A549 (cell line): ENCODE measurements around the gene MATR3.

ENCODE experiments used
- BHLHE40 ChIP-seq: IDR thresholded peaks from 2 replicates; pipeline ENCODE4 v1.6.1; 2012; ENCODE audit warnings: low read depth, low read length, inconsistent platforms
- CEBPB ChIP-seq, 2 experiments: fragments of >200 bp in 1 of 2; sonication (Bioruptor Twin) in 1 of 2; formaldehyde crosslinking in 1 of 2; IDR thresholded peaks; 2 replicates each; pipeline ENCODE4 v1.6.1; 2012 to 2016
- EP300 ChIP-seq, 2 experiments: fragments of >200 bp; sonication (Bioruptor Twin); formaldehyde crosslinking; IDR thresholded peaks; 2 replicates in 1 of 2; 3 replicates in 1 of 2; pipeline ENCODE4 v1.6.1; 2016 to 2017
- ESRRA ChIP-seq: fragments of 150-350 bp; IDR thresholded peaks from 2 replicates; pipeline ENCODE4 v1.6.1; 2014; ENCODE audit warnings: mild to moderate bottlenecking, low read length, borderline replicate concordance
- HDAC2 ChIP-seq: fragments of 200-600 bp; sonication (generic); IDR thresholded peaks from 2 replicates; pipeline ENCODE4 v1.6.1; 2016
- HOXB13 ChIP-seq: fragments of 250-450 bp; sonication (Bioruptor Pico); IDR thresholded peaks from 2 replicates; pipeline ENCODE4 v1.5.0; 2020; ENCODE audit warnings: low read depth, mild to moderate bottlenecking, moderate library complexity
- JUN ChIP-seq, 2 experiments: fragments of >200 bp; sonication (Bioruptor Twin); formaldehyde crosslinking; IDR thresholded peaks; 2 replicates in 1 of 2; 3 replicates in 1 of 2; pipeline ENCODE4 v1.6.1; 2016 to 2017
- MAX ChIP-seq: IDR thresholded peaks from 2 replicates; pipeline ENCODE4 v1.6.1; 2012
- POLR2A ChIP-seq: IDR thresholded peaks from 2 replicates; pipeline ENCODE4 v1.6.1; 2012; ENCODE audit warnings: mild to moderate bottlenecking, low read length
- RAD21 ChIP-seq, 2 experiments: fragments of >200 bp in 1 of 2; sonication (Bioruptor Twin) in 1 of 2; formaldehyde crosslinking in 1 of 2; IDR thresholded peaks in 1 of 2; conservative IDR thresholded peaks in 1 of 2; 2 replicates in 1 of 2; 3 replicates in 1 of 2; pipeline ENCODE4 v1.6.1; 2012 to 2018; ENCODE audit warnings: inconsistent platforms in 1 of 2
- REST ChIP-seq: fragments of 200-600 bp; sonication (generic); IDR thresholded peaks from 2 replicates; pipeline ENCODE4 v1.6.1; 2016; ENCODE audit warnings: antibody characterized with exemption, mild to moderate bottlenecking, moderate library complexity
- ZSCAN20 ChIP-seq: fragments of 250-450 bp; sonication (Bioruptor Pico); IDR thresholded peaks from 2 replicates; pipeline ENCODE4 v1.8.0; 2022; ENCODE audit warnings: mild to moderate bottlenecking, moderate library complexity
- TF ChIP-seq, protein P1 (sequence below): fragments of >200 bp; sonication (Bioruptor Twin); formaldehyde crosslinking; IDR thresholded peaks from 3 replicates; pipeline ENCODE4 v1.5.1; 2016

GRCh38 chr5:139271201-139272027, 22.1 kb upstream of the MATR3 start:
- TF ChIP-seq POLR2A (no peak), JUN (IDR thresholded peaks at IDR 0.05) (no peak), ESRRA (no peak), CEBPB (IDR thresholded peaks at IDR 0.05) (no peak), BHLHE40 (no peak), EP300 (IDR thresholded peaks at IDR 0.05) (no peak), MAX (no peak), REST (no peak), RAD21 (conservative IDR thresholded peaks at IDR 0.05 in 1 of 2, IDR thresholded peaks at IDR 0.05 in 1 of 2) (no peak), ZSCAN20 (CRISPR knock-in tag) (no peak), HDAC2 (no peak), HOXB13 (CRISPR knock-in tag) (no peak)
- TF ChIP-seq, protein P1, sequence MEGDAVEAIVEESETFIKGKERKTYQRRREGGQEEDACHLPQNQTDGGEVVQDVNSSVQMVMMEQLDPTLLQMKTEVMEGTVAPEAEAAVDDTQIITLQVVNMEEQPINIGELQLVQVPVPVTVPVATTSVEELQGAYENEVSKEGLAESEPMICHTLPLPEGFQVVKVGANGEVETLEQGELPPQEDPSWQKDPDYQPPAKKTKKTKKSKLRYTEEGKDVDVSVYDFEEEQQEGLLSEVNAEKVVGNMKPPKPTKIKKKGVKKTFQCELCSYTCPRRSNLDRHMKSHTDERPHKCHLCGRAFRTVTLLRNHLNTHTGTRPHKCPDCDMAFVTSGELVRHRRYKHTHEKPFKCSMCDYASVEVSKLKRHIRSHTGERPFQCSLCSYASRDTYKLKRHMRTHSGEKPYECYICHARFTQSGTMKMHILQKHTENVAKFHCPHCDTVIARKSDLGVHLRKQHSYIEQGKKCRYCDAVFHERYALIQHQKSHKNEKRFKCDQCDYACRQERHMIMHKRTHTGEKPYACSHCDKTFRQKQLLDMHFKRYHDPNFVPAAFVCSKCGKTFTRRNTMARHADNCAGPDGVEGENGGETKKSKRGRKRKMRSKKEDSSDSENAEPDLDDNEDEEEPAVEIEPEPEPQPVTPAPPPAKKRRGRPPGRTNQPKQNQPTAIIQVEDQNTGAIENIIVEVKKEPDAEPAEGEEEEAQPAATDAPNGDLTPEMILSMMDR: no peak
